NCI-H187 (cell line): ENCODE results near the gene SNX32.
"Not testable (repeated sequence)": the region's sequence is repeated elsewhere in the genome, so short reads cannot be mapped to it uniquely, and the experiment has no call there.

Source experiments
- DNase-seq, 2 experiments: peaks; one replicate each; lab custom pipeline; 2025; lab: John Stamatoyannopoulos, UW

The SNX32 gene

GRCh38 chr11:65886826-65887722 is 53.3 kb downstream of the SNX32 start:
- no peak for DNase-seq

- DNase-seq, result no peak
Observed at GRCh38 chr11:65887723-65888162, 54.0 kb downstream of the SNX32 start.

GRCh38 chr11:65888163-65888814 is 54.5 kb downstream of the SNX32 start, which contains the start of gene FIBP:
FIBP (minus strand) TSS chr11:65888471; CDS start chr11:65888418, 53 bp downstream.
- peak; percentile 72 to 90 for DNase-seq

GRCh38 chr11:65890324-65891218 is 56.8 kb downstream of the SNX32 start, which contains the start of gene CCDC85B:
CCDC85B (plus strand) TSS chr11:65890673; CDS start chr11:65890784, 111 bp downstream.
- DNase-seq, result peak; percentile 84 to 95

GRCh38 chr11:65891219-65892136 is 57.7 kb downstream of the SNX32 start:
- no peak for DNase-seq

GRCh38 chr11:65892137-65892540 is 58.4 kb downstream of the SNX32 start:
- DNase-seq, result not testable (repeated sequence)

GRCh38 chr11:65892661-65893317 is 59.0 kb downstream of the SNX32 start:
- no peak for DNase-seq

- DNase-seq, result no peak
Observed at GRCh38 chr11:65894034-65894591, 60.4 kb downstream of the SNX32 start.

- no peak for DNase-seq
Observed at GRCh38 chr11:65895482-65895981, 61.8 kb downstream of the SNX32 start.

GRCh38 chr11:65896034-65896999 is 62.6 kb downstream of the SNX32 start:
- DNase-seq, result no peak

- no peak for DNase-seq
Observed at GRCh38 chr11:65897020-65897471, 63.3 kb downstream of the SNX32 start.

GRCh38 chr11:65898656-65899355 is 65.0 kb downstream of the SNX32 start:
- DNase-seq, result no peak

- DNase-seq, result no peak
Observed at GRCh38 chr11:65899356-65900124, 65.8 kb downstream of the SNX32 start.

GRCh38 chr11:65900125-65900898 is 66.5 kb downstream of the SNX32 start, which contains the start of gene FOSL1:
FOSL1 (minus strand) TSS chr11:65900388; CDS start chr11:65900339, 49 bp downstream.
- peak in 1 of 2 experiments; percentile 59 for DNase-seq

- no peak for DNase-seq
Observed at GRCh38 chr11:65900899-65901180, 67.1 kb downstream of the SNX32 start.

GRCh38 chr11:65903068-65903481 is 69.3 kb downstream of the SNX32 start:
- no peak for DNase-seq
